ENCODE results near the gene RBM15B.

- TF ChIP-seq CTCF (IDR thresholded peaks at IDR 0.05) (no peak), POLR2A (IDR thresholded peaks at IDR 0.05) (no peak)
These were observed 35.8 kb downstream of the RBM15B start for GRCh38 chr3:51426921-51427320.
